IPS-NIHi11 (cell line): Measurements from ENCODE around the gene ALS2CL.
A peak's percentile ranks its signal among the peaks of the same experiment; 100 is the strongest.

ENCODE experiments used
- DNase-seq: peaks from one replicate; pipeline ENCODE4 v3.0.0; 2012; ENCODE audit warnings: mixed read lengths, low spot score

The ALS2CL gene

DNA sequence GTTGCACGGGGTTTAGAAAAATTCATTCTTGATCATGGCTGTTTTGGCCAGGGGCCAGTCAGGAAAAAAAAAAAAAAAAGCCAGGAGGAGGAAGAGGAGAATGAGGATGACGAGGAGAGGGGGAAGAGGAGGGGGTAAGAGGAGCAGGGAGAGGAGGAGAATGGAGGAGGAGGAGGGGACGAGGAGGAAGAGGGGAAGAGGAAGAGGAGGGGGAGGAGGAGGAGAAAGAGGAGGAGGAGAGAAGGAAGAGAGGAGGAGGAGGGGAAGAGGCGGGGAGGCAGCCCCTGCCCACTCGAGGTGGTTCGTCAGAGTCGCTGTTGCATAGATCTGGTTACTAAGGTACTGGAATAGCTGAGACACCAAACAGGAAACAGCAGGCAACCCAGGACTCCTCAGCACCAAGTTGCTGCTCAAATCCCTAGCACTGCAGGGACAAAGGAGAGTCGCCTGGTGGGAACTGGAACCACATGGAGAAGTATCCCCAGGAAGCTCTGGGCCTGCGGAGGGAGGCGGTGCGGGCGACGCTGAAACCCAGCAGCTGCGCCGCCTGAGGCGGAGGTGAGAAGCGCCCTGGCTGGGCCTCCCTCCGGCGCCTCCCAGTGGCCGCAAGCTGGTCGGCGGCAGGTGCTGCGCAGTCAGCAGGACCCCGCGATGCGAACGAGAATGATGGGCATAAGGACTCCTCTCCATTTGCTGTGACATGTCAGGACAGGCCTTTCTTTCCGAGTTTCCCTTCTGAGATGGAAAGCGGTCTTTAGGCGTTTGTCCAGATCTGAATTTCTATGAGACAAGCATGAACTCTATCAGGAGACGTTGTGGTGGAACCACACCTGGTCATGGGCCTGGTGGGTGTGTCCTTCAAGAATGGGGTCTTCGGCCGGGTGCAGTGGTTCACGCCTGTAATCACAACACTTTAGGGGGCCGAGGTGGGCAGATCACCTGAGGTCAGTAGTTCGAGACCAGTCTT, 63.6 kb downstream of the ALS2CL start:
- DNase-seq: peak; percentile 93

DNA sequence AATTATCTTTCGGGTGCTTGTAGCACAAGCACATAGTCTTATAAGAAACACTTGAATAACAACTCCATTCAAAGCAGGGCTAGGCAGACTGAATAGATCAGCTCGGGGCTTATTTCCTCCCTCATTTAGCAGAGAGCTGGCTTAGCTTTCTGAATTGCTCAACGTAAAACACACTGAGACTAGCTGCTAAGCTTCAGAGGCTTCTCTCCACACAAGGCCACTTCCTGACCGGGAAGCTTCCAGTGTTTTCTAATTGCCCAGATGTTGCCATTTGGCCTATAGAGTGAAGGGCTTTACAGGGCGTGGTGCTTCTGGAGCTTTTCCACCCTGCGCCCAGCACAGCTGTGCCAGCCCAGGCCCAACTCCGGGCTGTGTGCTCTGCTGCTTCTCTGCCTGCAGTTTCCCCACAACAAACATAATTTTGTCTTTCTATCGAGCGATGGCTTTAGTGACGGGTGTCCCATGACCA, 64.5 kb downstream of the ALS2CL start:
- DNase-seq: no peak

DNA sequence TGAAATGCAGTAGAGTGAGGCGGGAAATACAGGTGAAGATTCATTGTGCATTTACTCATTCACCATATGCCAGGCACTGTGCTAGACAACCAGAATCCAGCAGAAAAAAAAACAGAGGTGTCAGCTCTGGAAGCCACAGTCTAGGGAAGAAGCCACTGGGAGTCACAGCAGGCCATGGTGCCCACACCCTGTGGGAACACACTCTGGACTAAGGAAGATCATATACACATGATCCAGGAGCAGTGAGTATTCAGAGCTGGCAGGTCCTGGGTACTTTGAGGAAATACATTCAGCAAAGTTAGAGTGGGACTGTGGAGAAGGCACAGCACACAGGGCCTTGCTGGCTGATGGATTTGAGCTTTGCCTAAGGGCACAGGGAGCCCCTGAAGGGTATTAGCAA, 66.4 kb downstream of the ALS2CL start:
- DNase-seq: no peak

DNA sequence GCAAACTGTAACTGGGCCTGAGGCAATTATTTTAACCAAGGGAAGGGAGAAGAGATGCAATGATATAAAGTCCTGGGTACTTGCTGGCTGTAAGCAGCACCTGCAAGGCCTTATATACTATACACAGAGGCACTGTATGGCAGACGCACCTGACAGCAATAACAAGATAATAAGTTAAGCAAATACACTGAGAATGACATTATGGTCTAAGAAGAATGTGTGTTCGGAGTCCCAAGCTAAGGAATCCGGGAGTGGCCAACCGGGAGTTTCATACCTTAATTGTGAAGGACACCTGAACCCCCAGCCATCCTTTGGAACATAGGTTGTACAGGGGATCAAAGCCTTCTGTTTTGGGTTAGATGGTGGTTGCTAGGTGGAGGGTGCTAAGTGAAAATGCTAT, 67.4 kb downstream of the ALS2CL start:
- no peak for DNase-seq

DNA sequence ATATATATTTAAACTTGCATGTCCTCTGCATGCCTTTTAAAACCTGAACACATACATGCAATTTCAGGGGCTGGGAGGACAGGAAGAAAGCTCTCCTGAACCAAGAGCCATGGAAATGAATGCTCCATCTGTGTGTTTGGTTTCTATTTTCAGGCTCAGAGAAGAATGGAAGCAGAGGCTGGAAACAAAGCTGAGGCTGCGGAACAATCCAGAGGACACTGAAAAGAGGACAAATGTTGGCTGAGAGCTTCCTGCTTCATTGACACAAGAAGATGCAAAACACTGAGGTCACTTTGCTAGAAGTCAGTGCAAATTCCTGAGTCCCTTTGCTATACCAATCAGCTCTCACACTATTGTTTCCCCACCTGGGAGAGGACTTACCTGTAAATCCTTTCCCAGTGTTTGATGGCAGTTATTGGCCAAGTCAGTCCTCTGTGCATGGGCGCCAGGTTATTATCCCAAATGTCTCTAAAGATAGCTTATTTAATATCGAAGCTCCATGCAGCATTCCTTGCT, 68.4 kb downstream of the ALS2CL start:
- peak; percentile 16 for DNase-seq

DNA sequence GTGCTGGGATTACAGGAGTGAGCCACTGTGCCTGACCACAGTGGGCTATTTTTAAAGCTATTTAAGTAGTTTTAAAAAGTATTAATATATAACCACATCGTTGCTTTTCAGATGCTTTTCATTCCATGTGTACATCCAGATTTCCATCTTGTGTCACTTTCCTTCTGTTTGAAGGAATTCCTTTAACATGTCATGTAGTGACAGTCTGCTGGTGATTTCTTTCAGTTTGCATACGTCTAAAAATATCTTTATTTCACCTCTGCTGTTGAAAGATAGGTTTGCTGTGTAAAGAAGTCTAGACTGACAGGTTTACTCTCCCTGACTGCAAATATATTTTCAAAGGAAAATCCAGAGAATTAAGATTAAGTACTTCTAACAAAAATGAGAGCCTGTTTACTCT, 68.9 kb downstream of the ALS2CL start:
- no peak for DNase-seq

DNA sequence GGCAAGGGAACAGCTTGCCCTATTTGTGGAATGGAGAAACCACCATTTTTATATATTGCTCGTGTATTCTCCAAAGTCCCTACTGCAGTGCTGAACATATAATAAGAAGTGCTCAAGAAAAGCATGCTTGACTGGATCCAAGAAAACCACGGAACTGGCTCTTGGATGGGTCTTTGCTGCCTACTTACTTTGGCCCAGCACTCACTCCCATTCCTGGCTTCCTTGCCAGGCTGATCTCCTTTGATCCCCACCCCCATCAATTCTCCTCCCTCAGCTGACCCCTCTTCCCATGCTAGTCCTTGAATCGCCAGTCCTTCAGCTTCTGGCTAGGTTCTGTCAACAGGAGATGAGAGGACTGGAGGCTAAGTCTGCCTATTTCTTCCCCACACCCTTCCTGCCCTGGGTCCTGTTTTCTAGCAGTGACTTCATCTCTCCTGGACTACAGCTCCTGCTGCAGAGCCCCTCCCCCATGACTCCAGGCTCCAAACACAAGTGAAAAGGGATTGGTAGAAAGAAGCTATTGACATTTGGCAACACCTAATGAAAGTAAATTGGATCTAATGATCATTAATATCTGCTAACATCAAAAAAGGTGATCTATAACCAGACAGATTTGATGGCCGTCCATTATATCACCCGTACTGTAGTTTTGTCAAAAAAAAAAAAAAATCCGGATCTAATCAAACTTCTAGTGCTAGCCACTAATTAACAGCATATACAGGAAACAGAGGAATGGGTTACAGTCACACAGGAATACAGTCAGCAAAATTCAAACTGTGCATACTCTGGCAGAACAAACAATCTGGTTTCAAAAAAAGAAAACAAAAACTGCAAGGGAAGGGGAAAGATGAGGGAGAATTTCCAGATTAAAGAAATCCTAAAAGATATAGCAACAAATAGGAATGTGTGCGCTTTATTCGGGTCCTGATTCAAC, 73.4 kb downstream of the ALS2CL start:
- no peak for DNase-seq
